DMS114 treated with DMSO at 0.1 percent for 48 hours (cell line): ENCODE results near the gene DUSP14.

Source experiments
- DNase-seq: peaks from one replicate; lab custom pipeline; 2025; ENCODE audit not compliant: unreplicated experiment; lab: John Stamatoyannopoulos, UW

DUSP14 gene

GRCh38 chr17:37512442-37513068 lies 22.9 kb downstream of the DUSP14 start:
- no peak for DNase-seq

- DNase-seq, result no peak
Observed at GRCh38 chr17:37513711-37514110, 24.0 kb downstream of the DUSP14 start.

GRCh38 chr17:37516127-37516571 lies 26.5 kb downstream of the DUSP14 start:
- DNase-seq, result no peak

GRCh38 chr17:37517881-37518280 lies 28.2 kb downstream of the DUSP14 start:
- no peak for DNase-seq

- no peak for DNase-seq
Observed at GRCh38 chr17:37518826-37519225, 29.1 kb downstream of the DUSP14 start.

- no peak for DNase-seq
Observed at GRCh38 chr17:37519251-37519985, 29.7 kb downstream of the DUSP14 start.

- DNase-seq, result no peak
Observed at GRCh38 chr17:37520174-37520573, 30.5 kb downstream of the DUSP14 start.

- DNase-seq, result no peak
Observed at GRCh38 chr17:37521821-37522220, 32.1 kb downstream of the DUSP14 start.

- no peak for DNase-seq
Observed at GRCh38 chr17:37523715-37524219, 34.1 kb downstream of the DUSP14 start.

GRCh38 chr17:37527249-37527851 lies 37.7 kb downstream of the DUSP14 start:
- DNase-seq, result peak; percentile 37

GRCh38 chr17:37530420-37530819 lies 40.7 kb downstream of the DUSP14 start:
- DNase-seq, result no peak

GRCh38 chr17:37532756-37533155 lies 43.1 kb downstream of the DUSP14 start:
- DNase-seq, result no peak

- no peak for DNase-seq
Observed at GRCh38 chr17:37535906-37536305, 46.2 kb downstream of the DUSP14 start.

- no peak for DNase-seq
Observed at GRCh38 chr17:37538981-37539659, 49.4 kb downstream of the DUSP14 start.

GRCh38 chr17:37541880-37542660 lies 52.4 kb downstream of the DUSP14 start:
- DNase-seq, result no peak

- DNase-seq, result no peak
Observed at GRCh38 chr17:37543637-37544052, 54.0 kb downstream of the DUSP14 start.

- no peak for DNase-seq
Observed at GRCh38 chr17:37545486-37545885, 55.8 kb downstream of the DUSP14 start.

- no peak for DNase-seq
Observed at GRCh38 chr17:37546302-37546701, 56.6 kb downstream of the DUSP14 start.

GRCh38 chr17:37547986-37548385 lies 58.3 kb downstream of the DUSP14 start:
- DNase-seq, result no peak

- no peak for DNase-seq
Observed at GRCh38 chr17:37551788-37552187, 62.1 kb downstream of the DUSP14 start.
